OCI-LY1 (cell line): ENCODE measurements around the gene IPO13.

Experiments used
- H2AFZ ChIP-seq: fragments of 200-600 bp; sonication (generic), shearing (Covaris generic); 2 replicates; pipeline ENCODE4 v1.6.0; 2014; ENCODE audit warnings: antibody characterized with exemption, mild to moderate bottlenecking, low read length
- H3F3A ChIP-seq: fragments of 200-600 bp; sonication (generic), shearing (Covaris generic); 2 replicates; pipeline ENCODE4 v1.6.0; 2014; ENCODE audit warnings: mild to moderate bottlenecking, antibody characterized with exemption, low read length, moderate library complexity; ENCODE audit not compliant: insufficient read depth
- H3K27ac ChIP-seq: fragments of 200-600 bp; sonication (generic); 2 replicates; pipeline ENCODE4 v1.5.1; 2014; ENCODE audit warnings: low read length, mixed run types, mild to moderate bottlenecking, low read depth; ENCODE audit not compliant: poor library complexity, severe bottlenecking
- H3K27me3 ChIP-seq: fragments of 200-600 bp; sonication (generic); 2 replicates; pipeline ENCODE4 v1.6.0; 2014; ENCODE audit warnings: antibody characterized with exemption, mild to moderate bottlenecking, low read length, moderate library complexity; ENCODE audit not compliant: insufficient read depth
- H3K36me3 ChIP-seq: fragments of 200-600 bp; sonication (generic); 2 replicates; pipeline ENCODE4 v1.6.1; 2014; ENCODE audit warnings: mild to moderate bottlenecking, antibody characterized with exemption, low read length, moderate library complexity, mixed read lengths; ENCODE audit not compliant: insufficient read depth
- H3K4me1 ChIP-seq: fragments of 200-600 bp; sonication (generic); 2 replicates; pipeline ENCODE4 v1.5.1; 2014; ENCODE audit warnings: mild to moderate bottlenecking, low read length, moderate library complexity; ENCODE audit not compliant: insufficient read depth, severe bottlenecking
- H3K4me2 ChIP-seq: fragments of 200-600 bp; sonication (generic), shearing (Covaris generic); 2 replicates; pipeline ENCODE4 v1.6.1; 2014; ENCODE audit warnings: low read length
- H3K4me3 ChIP-seq: fragments of 200-600 bp; sonication (generic); 2 replicates; pipeline ENCODE4 v1.5.1; 2014; ENCODE audit warnings: low read length, low read depth, mild to moderate bottlenecking, mixed read lengths; ENCODE audit not compliant: poor library complexity, severe bottlenecking
- H3K79me2 ChIP-seq: fragments of 200-600 bp; shearing (Covaris generic); 2 replicates; pipeline ENCODE4 v1.6.1; 2016; ENCODE audit warnings: mixed run types, low read length, mixed read lengths; ENCODE audit not compliant: insufficient read depth
- H3K9ac ChIP-seq: fragments of 200-600 bp; sonication (generic), shearing (Covaris generic); 2 replicates; pipeline ENCODE4 v1.6.1; 2014; ENCODE audit warnings: mild to moderate bottlenecking, low read length, mixed read lengths
- H3K9me2 ChIP-seq: fragments of 200-600 bp; sonication (generic), shearing (Covaris generic); 2 replicates; pipeline ENCODE4 v1.6.1; 2014; ENCODE audit warnings: low read depth, mild to moderate bottlenecking, low read length, mixed read lengths
- H3K9me3 ChIP-seq: fragments of 200-600 bp; shearing (Covaris generic); 2 replicates; pipeline ENCODE4 v1.6.1; 2014; ENCODE audit warnings: low read length, mixed read lengths
- H4K20me1 ChIP-seq: fragments of 200-600 bp; sonication (generic), shearing (Covaris generic); 2 replicates; pipeline ENCODE4 v1.6.0; 2016; ENCODE audit warnings: mild to moderate bottlenecking, low read length; ENCODE audit not compliant: insufficient read depth
- CTCF ChIP-seq: fragments of 200-600 bp; sonication (generic), shearing (Covaris generic); IDR thresholded peaks from 2 replicates; pipeline ENCODE4 v1.5.1; 2017; ENCODE audit warnings: mild to moderate bottlenecking, antibody characterized with exemption, low read length, moderate library complexity, mixed read lengths
- EZH2 ChIP-seq: fragments of 200-600 bp; sonication (generic), shearing (Covaris generic); IDR thresholded peaks from 2 replicates; pipeline ENCODE4 v1.8.0; 2017; ENCODE audit warnings: borderline replicate concordance, mixed run types, mild to moderate bottlenecking, antibody characterized with exemption, low read length, moderate library complexity, mixed read lengths

IPO13 gene

GRCh38 chr1:43963890-43964289 lies 17.1 kb downstream of the IPO13 start:
- Histone ChIP-seq H3K4me1 (no peaks in the 10 kb centered on the region), H3K36me3 (peaks cover 21% of the 10 kb centered on the region; the same call in 1 of the 2 replicates), H3K9ac (no peak overlapping the region), H4K20me1 (no peaks in the 10 kb centered on the region), H3K4me3 (no peak overlapping the region), H3K4me2 (no peak overlapping the region), H3K9me2 (no peaks in the 10 kb centered on the region), H3F3A (no peaks in the 10 kb centered on the region), H3K27ac (no peak overlapping the region), H3K27me3 (no peaks in the 10 kb centered on the region), H3K9me3 (no peaks in the 10 kb centered on the region), H2AFZ (no peak overlapping the region), H3K79me2 (no peaks in the 10 kb centered on the region)
- TF ChIP-seq EZH2 (no peak), CTCF (no peak)

- no peaks in the 10 kb centered on the region for H4K20me1 ChIP-seq
- no peaks in the 10 kb centered on the region for H3K9me2 ChIP-seq
- H3K4me3 ChIP-seq: no peak overlapping the region
- H3K4me2 ChIP-seq: no peak overlapping the region
- no peaks in the 10 kb centered on the region for H3K4me1 ChIP-seq
- no peak overlapping the region for H3K27ac ChIP-seq
- H2AFZ ChIP-seq: no peak overlapping the region
- no peak overlapping the region for H3K9ac ChIP-seq
- no peaks in the 10 kb centered on the region for H3K27me3 ChIP-seq
- H3K9me3 ChIP-seq: no peaks in the 10 kb centered on the region
- H3K79me2 ChIP-seq: no peaks in the 10 kb centered on the region
- TF ChIP-seq CTCF: no peak
- no peak for TF ChIP-seq EZH2
- peaks cover 19% of the 10 kb centered on the region; the same call in 1 of the 2 replicates for H3K36me3 ChIP-seq
- H3F3A ChIP-seq: no peaks in the 10 kb centered on the region
Observed at GRCh38 chr1:43965316-43965715, 18.6 kb downstream of the IPO13 start.

- H3K9ac ChIP-seq: no peak overlapping the region
- H3K36me3 ChIP-seq: peaks cover 19% of the 10 kb centered on the region
- H3F3A ChIP-seq: no peaks in the 10 kb centered on the region
- H3K4me2 ChIP-seq: no peak overlapping the region
- no peaks in the 10 kb centered on the region for H4K20me1 ChIP-seq
- no peaks in the 10 kb centered on the region for H3K79me2 ChIP-seq
- H3K9me3 ChIP-seq: no peaks in the 10 kb centered on the region
- no peak for TF ChIP-seq CTCF
- TF ChIP-seq EZH2: no peak
- H3K27me3 ChIP-seq: no peaks in the 10 kb centered on the region
- H3K9me2 ChIP-seq: no peaks in the 10 kb centered on the region
- H3K27ac ChIP-seq: no peak overlapping the region
- H3K4me1 ChIP-seq: peaks cover 10% of the 10 kb centered on the region
- no peak overlapping the region for H2AFZ ChIP-seq
- no peak overlapping the region for H3K4me3 ChIP-seq
Observed at GRCh38 chr1:43968348-43968948, 21.7 kb downstream of the IPO13 start.
